ENCODE results near the gene STK17B. TPM values are rescaled to one million over a fixed set of nuclear protein-coding genes. Genes with fewer than 3 reads are reported as not detected.

The STK17B gene
- total and polyA plus RNA-seq, 4 donors = 17.1 to 30.0 (median 22.0) TPM

DNA sequence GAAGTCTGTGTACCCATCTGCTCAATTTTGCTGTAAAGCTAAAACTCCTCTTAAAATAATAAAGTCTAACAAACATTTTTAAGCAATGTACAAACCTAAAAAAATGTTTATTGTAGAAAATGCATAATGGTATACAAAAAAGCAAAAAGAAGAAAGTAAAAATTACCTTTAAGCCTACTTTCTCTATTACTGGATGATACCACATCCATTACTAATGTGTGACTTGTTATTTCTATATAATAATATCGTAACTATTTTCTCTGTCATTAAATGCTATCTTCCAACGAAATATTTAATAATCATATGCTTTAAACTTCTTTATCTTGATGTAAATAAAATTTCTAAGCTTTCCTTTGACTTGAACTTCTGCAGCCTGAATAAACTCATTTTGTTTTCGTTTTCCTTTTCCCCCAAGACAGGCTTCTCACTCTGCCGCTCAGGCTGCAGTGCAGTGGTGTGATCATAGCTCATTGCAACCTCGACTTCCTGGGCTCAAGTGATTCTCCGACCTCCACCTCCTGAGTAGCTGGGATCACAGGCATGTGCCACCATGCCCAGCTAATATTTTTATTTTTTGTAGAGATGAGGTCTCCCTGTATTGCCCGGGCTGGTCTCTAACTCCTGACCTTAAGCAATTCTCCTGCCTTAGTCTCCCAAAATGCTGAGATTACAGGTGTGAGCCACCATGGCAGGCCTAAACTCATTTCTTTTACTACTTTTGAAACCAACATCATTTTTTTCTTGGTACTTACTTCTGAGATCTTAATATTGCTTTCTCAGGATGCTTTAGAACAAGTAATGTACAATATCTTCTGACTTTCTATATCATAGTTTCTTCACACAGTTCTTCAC lies 84.6 kb downstream of the STK17B start:
- intact Hi-C loops (cut with DNase I) = no loop called here

DNA sequence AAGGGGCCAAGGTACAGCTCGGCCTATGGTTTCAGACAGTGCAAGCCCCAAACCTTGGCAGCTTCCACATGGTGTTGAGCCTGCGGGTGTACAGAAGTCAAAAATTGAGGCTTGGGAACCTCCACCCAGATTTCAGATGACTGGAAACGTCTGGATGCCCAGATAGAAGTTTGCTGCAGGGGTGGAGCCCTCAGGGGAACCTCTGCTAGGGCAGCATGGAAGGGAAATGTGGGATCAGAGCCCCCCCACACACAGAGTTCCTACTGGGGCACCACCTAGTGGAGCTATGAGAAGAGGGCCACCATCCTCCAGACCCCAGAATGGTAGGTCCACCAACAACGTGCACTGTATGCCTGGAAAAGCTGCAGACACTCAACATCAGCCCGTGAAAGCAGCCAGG lies 87.8 kb downstream of the STK17B start:
- H3K9me3 ChIP-seq (ENCODE audit: control insufficient read depth, low read length) = no peaks in the 10 kb centered on the region
- intact Hi-C loops (cut with DNase I) = no loop called here
- ATAC-seq (ENCODE audit: low FRiP score) = no peak

More for the DNA sequence above, 84.6 kb downstream of the STK17B start:
- H3K27ac ChIP-seq (ENCODE audit: low read depth in 1 of 2, low read length in 2 of 2) = no peak overlapping the region
- H3K36me3 ChIP-seq (ENCODE audit: control insufficient read depth in 1 of 2, insufficient read depth in 2 of 2, low read length in 1 of 2) = no peaks in the 10 kb centered on the region
- H3K9me3 ChIP-seq (ENCODE audit: control insufficient read depth, low read length) = no peaks in the 10 kb centered on the region
- H3K4me3 ChIP-seq (ENCODE audit: low read length in 2 of 2) = no peak overlapping the region
- no peaks in the 10 kb centered on the region for H3K27me3 ChIP-seq (ENCODE audit: control insufficient read depth in 1 of 2, insufficient read depth in 2 of 2, low read length in 1 of 2)
- ATAC-seq (ENCODE audit: low FRiP score) = no peak
- no peaks in the 10 kb centered on the region for H3K4me1 ChIP-seq (ENCODE audit: control insufficient read depth in 1 of 2, insufficient read depth in 2 of 2, low read length in 2 of 2)
- WGBS, 2 donors = 77 to 78% methylated on average over 7 of the region's 7 CpGs
- no peak for DNase-seq

More for the DNA sequence above, 87.8 kb downstream of the STK17B start:
- Histone ChIP-seq H3K27me3 (ENCODE audit: control insufficient read depth in 1 of 2, insufficient read depth in 2 of 2, low read length in 1 of 2) (no peaks in the 10 kb centered on the region), H3K36me3 (ENCODE audit: control insufficient read depth in 1 of 2, insufficient read depth in 2 of 2, low read length in 1 of 2) (no peaks in the 10 kb centered on the region), H3K27ac (ENCODE audit: low read depth in 1 of 2, low read length in 2 of 2) (no peak overlapping the region), H3K4me3 (ENCODE audit: low read length in 2 of 2) (no peak overlapping the region), H3K4me1 (ENCODE audit: control insufficient read depth in 1 of 2, insufficient read depth in 2 of 2, low read length in 2 of 2) (no peaks in the 10 kb centered on the region)
- 95% methylated on average over 5 of the region's 5 CpGs for WGBS, 2 donors
- no peak for DNase-seq

Other genes with a start within 250 kb of the STK17B start
- 1 to 10 TPM in 1 of 2 donors, under 1 TPM in 1; 0.71 to 1.8 TPM for gene DNAH7, start 102.7 kb downstream of the STK17B start, total RNA-seq
- gene DNAH7, start 102.7 kb downstream of the STK17B start, polyA plus RNA-seq = 1 to 10 TPM; 1.1 to 2.7 TPM

Measured in aorta (tissue), 5 donors.